ENCODE results near the gene RSBN1L.

DNA sequence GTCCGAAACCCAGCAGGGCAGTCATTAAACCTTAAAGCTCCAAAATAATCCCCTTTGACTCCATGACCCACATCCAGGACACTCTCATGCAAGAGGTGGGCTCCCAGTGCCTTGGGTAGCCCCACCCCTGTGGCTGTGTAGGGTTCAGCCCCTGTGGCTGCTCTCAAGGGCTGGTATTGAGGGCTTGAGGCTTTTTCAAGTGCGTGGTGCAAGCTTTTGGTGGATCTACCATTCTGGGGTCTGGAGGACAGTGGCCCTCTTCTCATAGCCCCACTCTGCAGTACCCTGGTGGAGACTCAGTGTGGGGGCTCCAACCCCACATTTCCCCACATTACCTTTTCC is 50.5 kb downstream of the RSBN1L start:
- TF ChIP-seq POLR2A (IDR thresholded peaks at IDR 0.05) = no peak
- TF ChIP-seq, protein P1, sequence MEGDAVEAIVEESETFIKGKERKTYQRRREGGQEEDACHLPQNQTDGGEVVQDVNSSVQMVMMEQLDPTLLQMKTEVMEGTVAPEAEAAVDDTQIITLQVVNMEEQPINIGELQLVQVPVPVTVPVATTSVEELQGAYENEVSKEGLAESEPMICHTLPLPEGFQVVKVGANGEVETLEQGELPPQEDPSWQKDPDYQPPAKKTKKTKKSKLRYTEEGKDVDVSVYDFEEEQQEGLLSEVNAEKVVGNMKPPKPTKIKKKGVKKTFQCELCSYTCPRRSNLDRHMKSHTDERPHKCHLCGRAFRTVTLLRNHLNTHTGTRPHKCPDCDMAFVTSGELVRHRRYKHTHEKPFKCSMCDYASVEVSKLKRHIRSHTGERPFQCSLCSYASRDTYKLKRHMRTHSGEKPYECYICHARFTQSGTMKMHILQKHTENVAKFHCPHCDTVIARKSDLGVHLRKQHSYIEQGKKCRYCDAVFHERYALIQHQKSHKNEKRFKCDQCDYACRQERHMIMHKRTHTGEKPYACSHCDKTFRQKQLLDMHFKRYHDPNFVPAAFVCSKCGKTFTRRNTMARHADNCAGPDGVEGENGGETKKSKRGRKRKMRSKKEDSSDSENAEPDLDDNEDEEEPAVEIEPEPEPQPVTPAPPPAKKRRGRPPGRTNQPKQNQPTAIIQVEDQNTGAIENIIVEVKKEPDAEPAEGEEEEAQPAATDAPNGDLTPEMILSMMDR (IDR thresholded peaks at IDR 0.05) = no peak

Data from thyroid gland (tissue), 4 donors.